WTC11 (cell line): ENCODE measurements around the gene NCOA3. TPM values are rescaled to one million over a fixed set of nuclear protein-coding genes. Genes with fewer than 3 reads are reported as not detected.

Experiments used
- ATAC-seq: fragments of 200-7000 bp; cut with Tn5 transposase; 2 replicates; pipeline ENCODE4 v1.10.0; 2021; ENCODE audit warnings: mild to moderate bottlenecking, moderate library complexity
- CTCF ChIA-PET: fragments of 300-600 bp; sonication (Branson Sonifier 250); formaldehyde crosslinking; loops from one replicate; lab custom pipeline; 2021; ENCODE audit warnings: antibody characterized with exemption; lab: Charles Lee
- POLR2A ChIA-PET: fragments of 350-600 bp; sonication (Branson Sonifier 250); formaldehyde crosslinking; loops from one replicate; lab custom pipeline; 2021; ENCODE audit warnings: antibody characterized with exemption; lab: Charles Lee
- DNase-seq: peaks from one replicate; pipeline ENCODE4 v3.0.0; 2021; ENCODE audit warnings: low spot score
- H3K27ac Mint-ChIP-seq: 2 replicates; pipeline ENCODE4 v1.8.0; 2021; ENCODE audit warnings: mixed read lengths
- H3K27me3 Mint-ChIP-seq: 2 replicates; pipeline ENCODE4 v1.8.0; 2021; ENCODE audit warnings: low read depth, mild to moderate bottlenecking, moderate library complexity, mixed read lengths
- H3K36me3 Mint-ChIP-seq: 2 replicates; pipeline ENCODE4 v1.8.0; 2021; ENCODE audit warnings: mixed read lengths
- H3K4me1 Mint-ChIP-seq: 2 replicates; pipeline ENCODE4 v1.8.0; 2022; ENCODE audit warnings: mixed read lengths
- H3K4me3 Mint-ChIP-seq: 2 replicates; pipeline ENCODE4 v1.8.0; 2021; ENCODE audit warnings: mild to moderate bottlenecking, moderate library complexity, mixed read lengths
- H3K9me3 Mint-ChIP-seq: 2 replicates; pipeline ENCODE4 v1.8.0; 2021; ENCODE audit warnings: mixed read lengths
- CBFB ChIP-seq: sonication (generic); formaldehyde crosslinking; IDR thresholded peaks from 2 replicates; pipeline ENCODE4 v1.8.1; 2022; ENCODE audit warnings: mild to moderate bottlenecking, low read depth, missing genetic modification reagents
- FOXK1 ChIP-seq: sonication (generic); formaldehyde crosslinking; IDR thresholded peaks from 2 replicates; pipeline ENCODE4 v1.8.0; 2022; ENCODE audit warnings: mild to moderate bottlenecking, moderate library complexity, missing genetic modification reagents
- NFATC4 ChIP-seq: fragments of 250-450 bp; sonication (Bioruptor Pico); IDR thresholded peaks from 2 replicates; pipeline ENCODE4 v1.9.0; 2021; ENCODE audit warnings: mild to moderate bottlenecking
- SOX15 ChIP-seq: fragments of 250-450 bp; sonication (Bioruptor Pico); IDR thresholded peaks from 2 replicates; pipeline ENCODE4 v1.9.0; 2021; ENCODE audit warnings: mild to moderate bottlenecking
- TCF7 ChIP-seq: sonication (generic); formaldehyde crosslinking; IDR thresholded peaks from 2 replicates; pipeline ENCODE4 v1.8.0; 2022; ENCODE audit warnings: mild to moderate bottlenecking, low read depth, missing genetic modification reagents, moderate library complexity
- TEAD1 ChIP-seq: sonication (generic); formaldehyde crosslinking; IDR thresholded peaks from 2 replicates; pipeline ENCODE4 v1.8.0; 2022; ENCODE audit warnings: mild to moderate bottlenecking, missing genetic modification reagents
- TEAD4 ChIP-seq: sonication (generic); formaldehyde crosslinking; IDR thresholded peaks from 2 replicates; pipeline ENCODE4 v1.8.0; 2022; ENCODE audit warnings: mild to moderate bottlenecking, missing genetic modification reagents
- ZBTB21 ChIP-seq: sonication (generic); formaldehyde crosslinking; IDR thresholded peaks from 2 replicates; pipeline ENCODE4 v1.8.1; 2023; ENCODE audit warnings: mild to moderate bottlenecking, missing genetic modification reagents, borderline replicate concordance
- ZNF121 ChIP-seq: sonication (generic); formaldehyde crosslinking; IDR thresholded peaks from 2 replicates; pipeline ENCODE4 v1.8.0; 2023; ENCODE audit warnings: missing genetic modification reagents
- total RNA-seq: library from RNA; stranded (reverse); gene quantifications from 3 replicates; pipeline ENCODE4 v1.2.3, GENCODE V29; 2021
- TF ChIP-seq, protein P1 (sequence below): fragments of 250-450 bp; sonication (Bioruptor Pico); IDR thresholded peaks from 2 replicates; pipeline ENCODE4 v1.9.0; 2021; ENCODE audit warnings: mild to moderate bottlenecking
- TF ChIP-seq, protein P2 (sequence below): sonication (generic); formaldehyde crosslinking; IDR thresholded peaks from 2 replicates; pipeline ENCODE4 v1.8.0; 2023; ENCODE audit warnings: mild to moderate bottlenecking, missing genetic modification reagents
- TF ChIP-seq, protein P3 (sequence below): sonication (generic); formaldehyde crosslinking; IDR thresholded peaks from 2 replicates; pipeline ENCODE4 v1.8.1; 2023; ENCODE audit warnings: mild to moderate bottlenecking, missing genetic modification reagents, moderate library complexity
- TF ChIP-seq, protein P4 (sequence below): sonication (generic); formaldehyde crosslinking; IDR thresholded peaks from 2 replicates; pipeline ENCODE4 v1.8.0; 2022; ENCODE audit warnings: mild to moderate bottlenecking, missing genetic modification reagents
- TF ChIP-seq, protein P5 (sequence below): sonication (generic); formaldehyde crosslinking; IDR thresholded peaks from 2 replicates; pipeline ENCODE4 v1.8.1; 2022; ENCODE audit warnings: mild to moderate bottlenecking, missing genetic modification reagents, moderate library complexity, borderline replicate concordance

Gene NCOA3
- total RNA-seq, 1 experiment from 2014 or later, result 25.2 TPM

DNA sequence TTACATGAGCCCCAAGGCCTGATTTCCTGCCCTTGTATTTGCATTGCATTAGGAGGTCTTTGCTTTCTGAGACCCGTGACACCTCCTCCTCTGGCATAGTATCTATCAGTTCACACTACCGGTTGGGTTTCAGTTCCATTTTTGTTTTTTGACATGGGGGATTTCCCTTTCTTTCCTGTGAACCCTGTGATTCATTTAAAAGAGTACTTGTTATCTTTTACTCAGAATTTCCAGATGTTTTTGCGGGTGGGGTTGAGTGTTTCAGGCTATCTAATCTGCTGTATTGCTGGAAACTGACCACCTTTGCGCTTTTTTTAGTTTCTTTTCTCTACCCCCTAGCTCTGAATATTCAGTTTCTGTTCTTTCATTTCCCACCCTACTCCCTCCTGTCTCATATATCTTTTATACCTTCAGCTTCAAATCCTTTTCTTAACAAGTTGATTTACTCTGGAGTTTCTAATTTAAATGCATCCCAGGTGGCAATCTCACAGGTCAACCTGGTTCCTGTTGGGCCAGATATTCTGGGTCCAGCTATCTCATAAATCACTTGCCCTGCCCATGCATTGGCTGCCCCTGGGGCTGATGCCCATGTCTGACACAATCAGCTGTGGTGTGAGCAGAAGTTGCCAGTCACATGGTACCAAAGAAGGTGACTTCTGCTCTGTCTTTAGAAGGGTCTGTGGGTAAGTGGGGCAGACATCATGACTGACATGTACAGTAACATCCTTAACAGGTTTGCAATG, 14.3 kb upstream of the NCOA3 start:
- peaks cover 9% of the 10 kb centered on the region for H3K4me1 Mint-ChIP-seq
- no peaks in the 10 kb centered on the region for H3K36me3 Mint-ChIP-seq
- H3K27me3 Mint-ChIP-seq, result no peaks in the 10 kb centered on the region
- H3K9me3 Mint-ChIP-seq, result no peaks in the 10 kb centered on the region
- ChIA-PET POLR2A (interaction anchor here (0.7 kb wide), 1 partner anchor 22 kb away, joined by 3 read pairs; no protein-coding TSS in a partner anchor), CTCF (interaction anchor here (0.9 to 1.0 kb wide), 2 partner anchors 15 to 34 kb away, joined by 3 to 4 read pairs; partner anchors contain the start of gene NCOA3)
- no peak overlapping the region; the same call in 1 of the 2 replicates for H3K27ac Mint-ChIP-seq
- no peak for TF ChIP-seq ZNF121
- no peak for TF ChIP-seq TEAD1 (CRISPR knock-in tag)
- no peak for TF ChIP-seq SOX15 (CRISPR knock-in tag)
- TF ChIP-seq, protein P1, sequence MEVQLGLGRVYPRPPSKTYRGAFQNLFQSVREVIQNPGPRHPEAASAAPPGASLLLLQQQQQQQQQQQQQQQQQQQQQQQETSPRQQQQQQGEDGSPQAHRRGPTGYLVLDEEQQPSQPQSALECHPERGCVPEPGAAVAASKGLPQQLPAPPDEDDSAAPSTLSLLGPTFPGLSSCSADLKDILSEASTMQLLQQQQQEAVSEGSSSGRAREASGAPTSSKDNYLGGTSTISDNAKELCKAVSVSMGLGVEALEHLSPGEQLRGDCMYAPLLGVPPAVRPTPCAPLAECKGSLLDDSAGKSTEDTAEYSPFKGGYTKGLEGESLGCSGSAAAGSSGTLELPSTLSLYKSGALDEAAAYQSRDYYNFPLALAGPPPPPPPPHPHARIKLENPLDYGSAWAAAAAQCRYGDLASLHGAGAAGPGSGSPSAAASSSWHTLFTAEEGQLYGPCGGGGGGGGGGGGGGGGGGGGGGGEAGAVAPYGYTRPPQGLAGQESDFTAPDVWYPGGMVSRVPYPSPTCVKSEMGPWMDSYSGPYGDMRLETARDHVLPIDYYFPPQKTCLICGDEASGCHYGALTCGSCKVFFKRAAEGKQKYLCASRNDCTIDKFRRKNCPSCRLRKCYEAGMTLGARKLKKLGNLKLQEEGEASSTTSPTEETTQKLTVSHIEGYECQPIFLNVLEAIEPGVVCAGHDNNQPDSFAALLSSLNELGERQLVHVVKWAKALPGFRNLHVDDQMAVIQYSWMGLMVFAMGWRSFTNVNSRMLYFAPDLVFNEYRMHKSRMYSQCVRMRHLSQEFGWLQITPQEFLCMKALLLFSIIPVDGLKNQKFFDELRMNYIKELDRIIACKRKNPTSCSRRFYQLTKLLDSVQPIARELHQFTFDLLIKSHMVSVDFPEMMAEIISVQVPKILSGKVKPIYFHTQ (CRISPR knock-in tag), result no peak
- TF ChIP-seq TEAD4, result no peak
- TF ChIP-seq ZBTB21 (CRISPR knock-in tag), result no peak
- TF ChIP-seq, protein P2, sequence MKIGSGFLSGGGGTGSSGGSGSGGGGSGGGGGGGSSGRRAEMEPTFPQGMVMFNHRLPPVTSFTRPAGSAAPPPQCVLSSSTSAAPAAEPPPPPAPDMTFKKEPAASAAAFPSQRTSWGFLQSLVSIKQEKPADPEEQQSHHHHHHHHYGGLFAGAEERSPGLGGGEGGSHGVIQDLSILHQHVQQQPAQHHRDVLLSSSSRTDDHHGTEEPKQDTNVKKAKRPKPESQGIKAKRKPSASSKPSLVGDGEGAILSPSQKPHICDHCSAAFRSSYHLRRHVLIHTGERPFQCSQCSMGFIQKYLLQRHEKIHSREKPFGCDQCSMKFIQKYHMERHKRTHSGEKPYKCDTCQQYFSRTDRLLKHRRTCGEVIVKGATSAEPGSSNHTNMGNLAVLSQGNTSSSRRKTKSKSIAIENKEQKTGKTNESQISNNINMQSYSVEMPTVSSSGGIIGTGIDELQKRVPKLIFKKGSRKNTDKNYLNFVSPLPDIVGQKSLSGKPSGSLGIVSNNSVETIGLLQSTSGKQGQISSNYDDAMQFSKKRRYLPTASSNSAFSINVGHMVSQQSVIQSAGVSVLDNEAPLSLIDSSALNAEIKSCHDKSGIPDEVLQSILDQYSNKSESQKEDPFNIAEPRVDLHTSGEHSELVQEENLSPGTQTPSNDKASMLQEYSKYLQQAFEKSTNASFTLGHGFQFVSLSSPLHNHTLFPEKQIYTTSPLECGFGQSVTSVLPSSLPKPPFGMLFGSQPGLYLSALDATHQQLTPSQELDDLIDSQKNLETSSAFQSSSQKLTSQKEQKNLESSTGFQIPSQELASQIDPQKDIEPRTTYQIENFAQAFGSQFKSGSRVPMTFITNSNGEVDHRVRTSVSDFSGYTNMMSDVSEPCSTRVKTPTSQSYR (CRISPR knock-in tag), result no peak
- TF ChIP-seq, protein P3, sequence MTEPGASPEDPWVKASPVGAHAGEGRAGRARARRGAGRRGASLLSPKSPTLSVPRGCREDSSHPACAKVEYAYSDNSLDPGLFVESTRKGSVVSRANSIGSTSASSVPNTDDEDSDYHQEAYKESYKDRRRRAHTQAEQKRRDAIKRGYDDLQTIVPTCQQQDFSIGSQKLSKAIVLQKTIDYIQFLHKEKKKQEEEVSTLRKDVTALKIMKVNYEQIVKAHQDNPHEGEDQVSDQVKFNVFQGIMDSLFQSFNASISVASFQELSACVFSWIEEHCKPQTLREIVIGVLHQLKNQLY, result no peak
- TF ChIP-seq CBFB (CRISPR knock-in tag), result no peak
- TF ChIP-seq TCF7 (CRISPR knock-in tag), result no peak
- DNase-seq (no peak), ATAC-seq (no peak)
- H3K4me3 Mint-ChIP-seq, result no peak overlapping the region

DNA sequence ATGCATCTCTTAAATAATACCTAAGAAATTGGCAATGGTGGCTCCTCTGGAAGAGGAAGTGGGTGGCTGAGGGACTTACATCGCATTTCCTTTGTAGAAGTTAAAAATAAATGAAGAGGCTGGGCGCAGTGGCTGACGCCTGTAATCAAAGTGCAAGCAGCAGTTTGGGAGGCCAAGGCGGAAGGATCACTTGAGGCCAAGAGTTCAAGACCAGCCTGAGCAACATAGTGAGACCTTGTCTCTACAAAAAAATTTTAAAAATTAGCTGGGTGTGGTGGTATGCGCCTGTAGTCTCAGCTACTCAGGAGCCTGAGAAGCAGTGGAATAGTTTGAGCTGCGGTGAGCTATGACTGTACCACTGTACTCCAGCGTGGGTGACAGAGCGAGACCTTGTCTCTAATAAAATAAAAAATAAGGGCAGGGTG, 12.2 kb upstream of the NCOA3 start:
- ChIA-PET POLR2A (no interaction called here), CTCF (no interaction called here)
- Mint-ChIP-seq H3K27ac (no peak overlapping the region), H3K36me3 (no peaks in the 10 kb centered on the region), H3K4me3 (no peak overlapping the region), H3K9me3 (no peaks in the 10 kb centered on the region), H3K27me3 (no peaks in the 10 kb centered on the region), H3K4me1 (peaks cover 22% of the 10 kb centered on the region)
- ATAC-seq (no peak), DNase-seq (no peak)
- TF ChIP-seq, protein P4, sequence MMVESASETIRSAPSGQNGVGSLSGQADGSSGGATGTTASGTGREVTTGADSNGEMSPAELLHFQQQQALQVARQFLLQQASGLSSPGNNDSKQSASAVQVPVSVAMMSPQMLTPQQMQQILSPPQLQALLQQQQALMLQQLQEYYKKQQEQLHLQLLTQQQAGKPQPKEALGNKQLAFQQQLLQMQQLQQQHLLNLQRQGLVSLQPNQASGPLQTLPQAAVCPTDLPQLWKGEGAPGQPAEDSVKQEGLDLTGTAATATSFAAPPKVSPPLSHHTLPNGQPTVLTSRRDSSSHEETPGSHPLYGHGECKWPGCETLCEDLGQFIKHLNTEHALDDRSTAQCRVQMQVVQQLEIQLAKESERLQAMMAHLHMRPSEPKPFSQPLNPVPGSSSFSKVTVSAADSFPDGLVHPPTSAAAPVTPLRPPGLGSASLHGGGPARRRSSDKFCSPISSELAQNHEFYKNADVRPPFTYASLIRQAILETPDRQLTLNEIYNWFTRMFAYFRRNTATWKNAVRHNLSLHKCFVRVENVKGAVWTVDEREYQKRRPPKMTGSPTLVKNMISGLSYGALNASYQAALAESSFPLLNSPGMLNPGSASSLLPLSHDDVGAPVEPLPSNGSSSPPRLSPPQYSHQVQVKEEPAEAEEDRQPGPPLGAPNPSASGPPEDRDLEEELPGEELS, result no peak
- no peak for TF ChIP-seq NFATC4 (CRISPR knock-in tag)
- TF ChIP-seq FOXK1 (CRISPR knock-in tag), result no peak
- TF ChIP-seq, protein P5, sequence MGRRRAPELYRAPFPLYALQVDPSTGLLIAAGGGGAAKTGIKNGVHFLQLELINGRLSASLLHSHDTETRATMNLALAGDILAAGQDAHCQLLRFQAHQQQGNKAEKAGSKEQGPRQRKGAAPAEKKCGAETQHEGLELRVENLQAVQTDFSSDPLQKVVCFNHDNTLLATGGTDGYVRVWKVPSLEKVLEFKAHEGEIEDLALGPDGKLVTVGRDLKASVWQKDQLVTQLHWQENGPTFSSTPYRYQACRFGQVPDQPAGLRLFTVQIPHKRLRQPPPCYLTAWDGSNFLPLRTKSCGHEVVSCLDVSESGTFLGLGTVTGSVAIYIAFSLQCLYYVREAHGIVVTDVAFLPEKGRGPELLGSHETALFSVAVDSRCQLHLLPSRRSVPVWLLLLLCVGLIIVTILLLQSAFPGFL (CRISPR knock-in tag), result no peak
